CD4-positive, alpha-beta T cell treated with Interleukin-2 at 100 ng/mL for 4 hours (primary cell): Measurements from ENCODE around the gene USP37.

Experiments used
- DNase-seq: peaks from one replicate; pipeline ENCODE4 v3.0.0-alpha.2; 2020; ENCODE audit warnings: low spot score

The USP37 gene

GRCh38 chr2:218401890-218402289 lies 166.3 kb downstream of the USP37 start:
- DNase-seq, result no peak

- DNase-seq, result no peak
Measured at GRCh38 chr2:218400930-218401881, 166.9 kb downstream of the USP37 start.
